ENCODE results near the gene DNAH8.

Gene DNAH8

DNA sequence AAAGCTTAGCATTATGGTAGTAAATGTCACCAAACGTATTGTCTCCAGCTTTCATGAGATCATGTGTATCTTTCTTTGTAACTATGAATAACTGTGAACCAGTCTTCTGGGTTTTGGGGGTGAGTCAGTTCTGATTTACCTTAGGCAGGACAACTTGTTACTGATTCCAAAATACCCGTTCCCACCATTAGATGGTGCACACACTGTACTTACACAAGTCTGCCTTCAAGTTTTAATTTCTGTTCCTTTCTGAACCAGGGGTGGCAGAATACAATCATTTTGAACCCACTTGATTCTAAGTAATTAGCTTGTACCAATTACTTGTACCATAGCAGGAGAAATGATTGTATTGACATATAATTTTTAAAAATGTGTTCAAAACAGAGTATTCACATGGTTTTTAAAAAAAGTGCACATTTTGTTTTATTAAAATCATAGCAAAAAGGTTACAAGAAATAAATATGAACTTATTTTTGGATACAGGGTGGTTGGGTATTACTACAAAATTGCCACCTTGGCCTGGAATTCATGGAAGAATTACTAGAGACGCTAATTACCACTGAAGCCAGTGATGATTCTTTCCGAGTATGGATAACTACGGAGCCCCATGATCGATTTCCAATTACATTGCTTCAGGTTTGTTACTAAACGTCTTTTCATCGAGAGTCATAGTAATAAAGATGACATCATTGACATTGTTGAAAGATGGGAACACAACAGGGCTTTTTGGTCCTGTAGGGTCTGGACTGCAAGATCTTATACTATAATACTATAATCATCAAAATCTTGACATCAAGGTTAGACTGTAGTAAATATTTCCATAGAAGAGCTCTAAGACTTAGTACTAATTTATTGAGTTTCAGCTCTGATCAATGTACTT, 258.3 kb downstream of the DNAH8 start:
- Histone ChIP-seq H3K27ac (no peak overlapping the region), H3K4me3 (ENCODE audit: low read depth, low read length) (no peak overlapping the region), H3K27me3 (replicated peaks) (peaks cover 4% of the 10 kb centered on the region), H3K36me3 (replicated peaks) (no peaks in the 10 kb centered on the region)
- TF ChIP-seq, protein P1, sequence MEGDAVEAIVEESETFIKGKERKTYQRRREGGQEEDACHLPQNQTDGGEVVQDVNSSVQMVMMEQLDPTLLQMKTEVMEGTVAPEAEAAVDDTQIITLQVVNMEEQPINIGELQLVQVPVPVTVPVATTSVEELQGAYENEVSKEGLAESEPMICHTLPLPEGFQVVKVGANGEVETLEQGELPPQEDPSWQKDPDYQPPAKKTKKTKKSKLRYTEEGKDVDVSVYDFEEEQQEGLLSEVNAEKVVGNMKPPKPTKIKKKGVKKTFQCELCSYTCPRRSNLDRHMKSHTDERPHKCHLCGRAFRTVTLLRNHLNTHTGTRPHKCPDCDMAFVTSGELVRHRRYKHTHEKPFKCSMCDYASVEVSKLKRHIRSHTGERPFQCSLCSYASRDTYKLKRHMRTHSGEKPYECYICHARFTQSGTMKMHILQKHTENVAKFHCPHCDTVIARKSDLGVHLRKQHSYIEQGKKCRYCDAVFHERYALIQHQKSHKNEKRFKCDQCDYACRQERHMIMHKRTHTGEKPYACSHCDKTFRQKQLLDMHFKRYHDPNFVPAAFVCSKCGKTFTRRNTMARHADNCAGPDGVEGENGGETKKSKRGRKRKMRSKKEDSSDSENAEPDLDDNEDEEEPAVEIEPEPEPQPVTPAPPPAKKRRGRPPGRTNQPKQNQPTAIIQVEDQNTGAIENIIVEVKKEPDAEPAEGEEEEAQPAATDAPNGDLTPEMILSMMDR (IDR thresholded peaks at IDR 0.05; ENCODE audit: low read depth, low read length, missing control alignments): peak; percentile 55
- in situ Hi-C loops (cut with HindIII; ENCODE audit: low pct_ligation_motif_present, low sequenced_read_pairs): no loop called here
- DNase-seq: peak; percentile 74

DNA sequence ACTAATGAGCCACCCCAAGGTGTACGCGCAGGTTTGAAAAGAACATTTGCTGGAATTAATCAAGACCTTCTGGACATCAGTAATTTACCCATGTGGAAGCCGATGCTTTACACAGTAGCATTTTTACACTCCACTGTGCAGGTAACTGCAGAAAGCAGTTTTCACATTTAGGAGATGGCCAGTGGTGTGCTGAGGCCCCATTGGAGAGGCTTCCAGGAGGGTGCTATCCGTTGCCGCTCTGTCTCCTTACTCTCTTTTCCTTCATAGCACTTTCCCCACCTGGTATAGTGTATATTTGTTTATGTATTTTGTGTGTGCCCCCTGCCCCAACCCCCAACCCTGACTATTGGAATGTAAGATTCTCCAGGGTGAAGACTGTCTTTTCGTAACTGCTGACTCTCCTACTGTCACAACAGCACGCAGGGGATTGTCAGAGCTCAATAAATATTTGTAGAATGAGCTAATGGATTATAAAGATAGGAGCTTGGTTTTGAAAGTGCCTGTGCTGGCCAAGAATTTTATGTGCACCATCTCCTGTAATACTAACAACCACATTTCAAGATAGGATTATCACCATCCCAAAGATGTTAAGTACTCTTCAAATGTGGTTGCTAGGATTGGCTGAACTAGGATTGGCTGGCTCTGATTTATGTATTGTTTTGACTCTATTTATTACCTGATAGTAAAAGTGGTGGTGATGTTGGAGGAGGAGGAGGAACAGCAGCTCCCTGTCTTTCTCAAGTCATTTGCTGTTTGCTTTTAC, 259.5 kb downstream of the DNAH8 start:
- H3K4me3 ChIP-seq (ENCODE audit: low read depth, low read length): no peak overlapping the region

GRCh38 chr6:38975621-38976049, 260.5 kb downstream of the DNAH8 start:
- TF ChIP-seq, protein P1 (IDR thresholded peaks at IDR 0.05; ENCODE audit: low read depth, low read length, missing control alignments): no peak
- H3K4me3 ChIP-seq (ENCODE audit: low read depth, low read length): no peak overlapping the region
- peak; percentile 22 for DNase-seq
- no peak overlapping the region for H3K27ac ChIP-seq
- H3K36me3 ChIP-seq (replicated peaks): no peaks in the 10 kb centered on the region
- in situ Hi-C loops (cut with HindIII; ENCODE audit: low pct_ligation_motif_present, low sequenced_read_pairs): no loop called here
- H3K27me3 ChIP-seq (replicated peaks): peaks cover 2% of the 10 kb centered on the region

More for the DNA sequence above, 259.5 kb downstream of the DNAH8 start:
- peak; percentile 24 for DNase-seq
- in situ Hi-C loops (cut with HindIII; ENCODE audit: low pct_ligation_motif_present, low sequenced_read_pairs): no loop called here
- Histone ChIP-seq H3K27me3 (replicated peaks) (peaks cover 4% of the 10 kb centered on the region), H3K27ac (no peak overlapping the region), H3K36me3 (replicated peaks) (no peaks in the 10 kb centered on the region)
- TF ChIP-seq, protein P1 (IDR thresholded peaks at IDR 0.05; ENCODE audit: low read depth, low read length, missing control alignments): no peak

DNA sequence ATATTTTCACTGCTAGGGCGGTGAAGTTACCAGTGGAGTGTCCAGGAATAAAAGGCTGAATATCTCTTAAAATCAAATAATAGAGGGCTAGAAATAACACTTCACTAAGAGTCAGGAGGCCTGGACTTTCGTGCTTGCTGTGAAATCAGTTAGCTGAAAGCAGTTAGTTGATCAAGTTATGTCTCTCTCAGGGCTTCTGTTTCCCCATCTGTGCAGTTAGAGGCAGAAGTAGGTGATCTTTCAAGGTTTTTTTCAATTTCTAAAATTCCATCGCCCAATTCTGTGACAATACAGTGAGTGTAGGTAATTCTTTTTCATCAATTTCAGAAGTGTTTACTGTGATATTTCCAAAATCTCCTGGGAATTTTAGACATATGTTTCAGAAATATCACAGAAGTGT, 260.9 kb downstream of the DNAH8 start:
- no peaks in the 10 kb centered on the region for H3K36me3 ChIP-seq (replicated peaks)
- no peak overlapping the region for H3K4me3 ChIP-seq (ENCODE audit: low read depth, low read length)
- DNase-seq: no peak
- TF ChIP-seq, protein P1 (IDR thresholded peaks at IDR 0.05; ENCODE audit: low read depth, low read length, missing control alignments): no peak
- no peak overlapping the region for H3K27ac ChIP-seq
- no peaks in the 10 kb centered on the region for H3K27me3 ChIP-seq (replicated peaks)
- in situ Hi-C loops (cut with HindIII; ENCODE audit: low pct_ligation_motif_present, low sequenced_read_pairs): no loop called here

GRCh38 chr6:38976801-38977500, 261.8 kb downstream of the DNAH8 start:
- in situ Hi-C loops (cut with HindIII; ENCODE audit: low pct_ligation_motif_present, low sequenced_read_pairs): no loop called here
- DNase-seq: no peak
- H3K27me3 ChIP-seq (replicated peaks): no peaks in the 10 kb centered on the region
- no peaks in the 10 kb centered on the region for H3K36me3 ChIP-seq (replicated peaks)
- no peak overlapping the region for H3K4me3 ChIP-seq (ENCODE audit: low read depth, low read length)
- no peak overlapping the region for H3K27ac ChIP-seq
- TF ChIP-seq, protein P1 (IDR thresholded peaks at IDR 0.05; ENCODE audit: low read depth, low read length, missing control alignments): no peak

Data from brain microvascular endothelial cell (primary cell).